Fibroblast of pulmonary artery (primary cell): ENCODE results near the gene VPS4B.

Source experiments
- DNase-seq: peaks from one replicate; pipeline ENCODE4 v3.0.0-alpha.2; 2010; ENCODE audit warnings: low read depth
- H3K4me3 ChIP-seq: replicated peaks from 2 replicates; pipeline ENCODE4 v1.5.1; 2011; ENCODE audit warnings: low read depth, mild to moderate bottlenecking, control low read depth, low read length, moderate library complexity
- CTCF ChIP-seq: IDR thresholded peaks from 2 replicates; pipeline ENCODE4 v1.5.1; 2011; ENCODE audit warnings: mild to moderate bottlenecking, control low read depth, low read length, inconsistent platforms; ENCODE audit errors: missing control alignments

VPS4B gene

GRCh38 chr18:63433334-63433866, 11.1 kb upstream of the VPS4B start:
- peak; percentile 40 for DNase-seq
- H3K4me3 ChIP-seq = no peak overlapping the region
- TF ChIP-seq CTCF = no peak

GRCh38 chr18:63431180-63431579, 8.9 kb upstream of the VPS4B start:
- DNase-seq = no peak
- no peak overlapping the region for H3K4me3 ChIP-seq
- TF ChIP-seq CTCF = no peak

- H3K4me3 ChIP-seq = no peak overlapping the region
- TF ChIP-seq CTCF = no peak
- no peak for DNase-seq
Measured at GRCh38 chr18:63430526-63430925, 8.2 kb upstream of the VPS4B start.

GRCh38 chr18:63427558-63427957, 5.3 kb upstream of the VPS4B start:
- H3K4me3 ChIP-seq = no peak overlapping the region
- no peak for DNase-seq
- TF ChIP-seq CTCF = no peak

- no peak for TF ChIP-seq CTCF
- H3K4me3 ChIP-seq = peak overlapping the region; percentile 97
- no peak for DNase-seq
Measured at GRCh38 chr18:63422864-63423304, 608 bp upstream of the VPS4B start.

- peak; percentile 15 for DNase-seq
- peak overlapping the region; percentile 97 for H3K4me3 ChIP-seq
- TF ChIP-seq CTCF = no peak
Measured at GRCh38 chr18:63421514-63421913, 762 bp downstream of the VPS4B start.

GRCh38 chr18:63412953-63413352, 9.3 kb downstream of the VPS4B start:
- DNase-seq = no peak
- no peak overlapping the region for H3K4me3 ChIP-seq
- TF ChIP-seq CTCF = no peak
